HG02885 (cell line): ENCODE data around the gene NCOA3.
"Not testable (repeated sequence)": the region's sequence is repeated elsewhere in the genome, so short reads cannot be mapped to it uniquely, and the experiment has no call there.

Source experiments
- ATAC-seq: cut with Tn5 transposase; IDR thresholded peaks from one replicate; pipeline ENCODE4 v1.9.1; 2021; ENCODE audit warnings: mild to moderate bottlenecking; ENCODE audit not compliant: unreplicated experiment, poor library complexity

NCOA3 gene

GRCh38 chr20:47501482-47502270 is at the start of gene NCOA3:
TSS of gene NCOA3 (plus strand) at chr20:47501887. CDS start at chr20:47622248, 120,361 bp downstream.
- peak; percentile 84 for ATAC-seq

- no peak for ATAC-seq
Measured at GRCh38 chr20:47452736-47453161, 48.9 kb upstream of the NCOA3 start.

DNA sequence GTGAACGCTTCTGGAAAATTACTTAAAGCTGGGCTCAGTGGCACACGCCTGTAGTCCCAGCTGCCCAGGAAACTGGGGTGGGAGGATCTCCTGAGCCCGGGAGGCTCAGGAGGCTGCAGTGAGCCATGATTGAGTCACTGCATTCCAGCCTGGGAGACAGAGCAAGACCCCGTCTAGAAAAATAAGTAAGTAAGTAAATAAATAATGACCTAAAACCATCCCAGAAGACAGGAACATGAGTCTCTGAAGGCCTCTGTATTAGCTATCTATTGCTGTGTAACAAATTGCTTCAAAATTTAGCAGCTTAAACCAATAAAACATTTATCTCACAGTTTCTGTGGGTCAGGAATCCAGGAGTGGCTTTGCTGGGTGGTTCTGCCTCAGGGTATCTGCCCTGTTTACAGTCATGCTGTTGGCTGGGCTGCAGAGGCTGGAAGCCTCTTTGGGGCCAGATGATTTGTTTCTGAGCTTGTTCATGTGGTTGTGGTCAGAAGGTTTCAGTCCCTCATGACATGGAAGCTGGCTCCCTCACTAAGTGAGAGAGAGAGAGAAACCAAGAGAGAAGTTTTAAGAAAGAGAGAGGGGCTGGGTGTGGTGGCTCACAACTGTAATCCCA is 48.4 kb upstream of the NCOA3 start:
- ATAC-seq, result peak; percentile 91

DNA sequence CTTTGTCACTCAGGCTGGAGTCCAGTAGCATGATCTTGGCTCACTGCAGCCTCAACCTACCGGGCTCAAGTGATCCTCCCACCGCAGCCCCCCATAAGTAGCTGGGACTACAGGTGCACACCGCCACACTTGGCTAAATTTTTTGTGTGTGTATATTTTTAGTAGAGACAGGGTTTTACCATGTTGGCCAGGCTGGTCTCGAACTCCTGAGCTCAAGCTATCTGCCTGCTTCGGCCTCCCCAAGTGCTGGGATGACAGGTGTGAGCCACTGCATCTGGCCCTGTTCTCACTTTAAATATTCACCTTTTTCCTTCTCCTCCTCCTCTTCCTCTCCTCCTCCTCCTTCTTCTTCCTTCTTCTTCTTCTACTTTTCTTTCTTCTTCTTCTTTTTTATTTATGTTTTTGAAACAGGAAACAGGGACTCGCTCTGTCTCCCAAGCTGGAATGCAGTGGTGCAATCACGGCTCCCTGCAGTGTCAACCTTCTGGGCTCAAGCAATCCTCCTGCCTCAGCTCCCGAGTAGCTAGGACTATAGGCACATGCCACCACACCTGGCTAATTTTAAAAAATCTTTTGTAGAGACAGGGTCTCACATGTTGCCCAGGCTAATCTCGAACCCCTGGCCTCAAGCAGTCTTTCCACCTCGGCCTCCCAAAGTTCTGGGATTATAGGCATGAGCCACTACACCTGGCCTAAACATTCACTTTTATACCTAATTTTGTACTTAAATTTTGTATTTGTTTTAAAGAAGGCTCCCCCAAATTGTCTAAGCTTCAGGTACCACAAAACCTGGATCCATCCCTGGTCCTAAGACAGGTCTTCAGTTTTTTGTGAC is 47.2 kb upstream of the NCOA3 start:
- no peak for ATAC-seq

DNA sequence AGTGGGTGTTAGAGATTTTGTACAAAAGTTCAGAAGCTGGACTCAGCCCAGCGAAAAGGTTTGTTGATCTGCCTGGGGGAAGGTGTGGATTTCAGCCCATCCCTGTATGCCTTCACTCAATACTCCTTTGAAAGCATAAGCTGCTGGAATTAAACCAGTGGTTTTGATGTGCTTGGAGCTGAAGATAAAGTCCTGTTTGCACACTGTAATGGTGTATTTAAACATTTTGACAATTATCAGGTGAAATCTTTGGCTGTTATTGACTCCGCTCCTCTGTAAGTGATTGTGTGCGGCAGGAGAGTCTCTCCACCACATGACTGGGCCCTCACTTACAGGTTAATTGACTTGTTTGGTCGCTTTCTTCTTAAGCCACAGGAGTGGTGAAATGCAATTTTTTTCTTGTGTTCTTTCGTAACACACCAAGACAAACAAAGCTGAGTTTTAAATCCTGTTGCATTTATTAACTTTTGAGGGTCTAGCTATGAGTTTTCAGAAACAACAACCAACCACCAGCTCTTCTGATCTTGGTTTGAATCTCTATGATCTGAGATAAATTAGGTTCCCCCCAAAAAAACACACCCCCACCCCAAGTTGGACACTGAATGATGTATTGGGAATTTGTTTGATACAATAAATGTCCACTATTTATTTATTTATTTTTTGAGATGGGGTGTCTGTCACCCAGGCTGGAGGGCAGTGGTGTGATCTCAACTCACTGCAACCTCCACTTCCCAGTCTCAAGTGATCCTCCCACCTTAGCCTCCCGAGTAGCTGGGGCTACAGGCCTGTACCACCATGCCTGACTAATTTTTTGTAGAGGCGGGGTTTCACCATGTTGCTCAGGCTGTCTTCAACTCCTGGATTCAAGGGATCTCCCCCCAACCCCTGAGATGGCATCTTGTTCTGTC is 46.3 kb upstream of the NCOA3 start:
- ATAC-seq, result no peak

DNA sequence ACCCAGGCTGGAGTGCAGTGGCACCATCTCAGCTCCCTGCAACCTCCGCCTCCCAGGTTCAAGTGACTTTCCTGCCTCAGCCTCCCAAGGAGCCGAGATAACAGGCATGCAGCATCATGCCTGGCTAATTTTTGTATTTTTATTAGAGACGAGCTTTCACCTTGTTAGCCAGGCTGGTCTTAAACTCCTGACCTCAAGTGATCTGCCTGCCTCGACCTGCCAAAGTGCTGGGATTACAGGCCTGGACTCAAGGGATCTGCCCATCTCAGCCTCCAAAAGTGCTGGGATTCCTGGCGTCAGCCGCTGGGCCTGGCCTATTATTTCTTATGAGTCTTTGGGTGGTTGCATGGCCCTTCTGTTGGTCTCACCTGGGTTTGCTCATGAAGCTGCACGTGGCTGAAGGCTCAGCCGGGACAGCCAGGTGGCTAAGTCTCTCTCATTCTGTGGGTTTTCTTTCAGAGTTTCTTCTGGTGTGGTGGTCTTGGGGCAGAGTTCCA is 45.6 kb upstream of the NCOA3 start:
- no peak for ATAC-seq

- ATAC-seq, result no peak
Measured at GRCh38 chr20:47456952-47457724, 44.5 kb upstream of the NCOA3 start.

DNA sequence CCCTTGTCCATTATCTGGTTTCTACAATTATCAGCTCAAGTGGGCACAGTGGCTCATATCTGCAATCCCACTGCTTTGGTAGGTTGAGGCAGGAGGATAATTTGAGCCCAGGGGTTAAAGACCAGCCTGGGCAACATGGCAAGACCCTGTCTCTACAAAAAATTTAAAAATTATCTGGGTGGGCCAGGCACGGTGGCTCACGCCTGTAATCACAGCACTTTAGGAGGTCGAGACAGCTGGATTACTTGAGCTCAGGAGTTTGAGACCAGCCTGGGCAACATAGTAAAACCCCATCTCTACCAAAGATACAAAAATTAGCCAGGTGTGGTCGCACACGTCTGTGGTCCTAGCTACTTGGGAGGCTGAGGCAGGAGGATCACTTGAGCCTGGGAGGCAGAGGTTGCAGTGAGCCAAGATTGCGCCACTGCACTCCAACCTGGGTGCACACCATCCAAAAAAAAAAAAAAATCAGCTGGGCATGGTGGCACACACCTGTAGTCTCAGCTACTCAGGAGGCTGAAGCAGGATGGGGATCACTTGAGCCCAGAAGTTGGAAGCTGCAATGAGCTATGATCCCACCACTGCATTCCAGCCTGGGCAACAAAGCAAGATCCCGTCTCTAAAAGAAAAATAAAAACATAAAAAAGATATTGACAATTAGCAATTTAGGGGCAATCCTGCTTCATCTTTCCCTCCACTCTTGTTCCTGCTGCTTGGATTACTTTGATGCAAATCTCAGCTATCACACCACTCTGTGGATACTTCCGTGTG is 43.2 kb upstream of the NCOA3 start:
- ATAC-seq, result not testable (repeated sequence)

DNA sequence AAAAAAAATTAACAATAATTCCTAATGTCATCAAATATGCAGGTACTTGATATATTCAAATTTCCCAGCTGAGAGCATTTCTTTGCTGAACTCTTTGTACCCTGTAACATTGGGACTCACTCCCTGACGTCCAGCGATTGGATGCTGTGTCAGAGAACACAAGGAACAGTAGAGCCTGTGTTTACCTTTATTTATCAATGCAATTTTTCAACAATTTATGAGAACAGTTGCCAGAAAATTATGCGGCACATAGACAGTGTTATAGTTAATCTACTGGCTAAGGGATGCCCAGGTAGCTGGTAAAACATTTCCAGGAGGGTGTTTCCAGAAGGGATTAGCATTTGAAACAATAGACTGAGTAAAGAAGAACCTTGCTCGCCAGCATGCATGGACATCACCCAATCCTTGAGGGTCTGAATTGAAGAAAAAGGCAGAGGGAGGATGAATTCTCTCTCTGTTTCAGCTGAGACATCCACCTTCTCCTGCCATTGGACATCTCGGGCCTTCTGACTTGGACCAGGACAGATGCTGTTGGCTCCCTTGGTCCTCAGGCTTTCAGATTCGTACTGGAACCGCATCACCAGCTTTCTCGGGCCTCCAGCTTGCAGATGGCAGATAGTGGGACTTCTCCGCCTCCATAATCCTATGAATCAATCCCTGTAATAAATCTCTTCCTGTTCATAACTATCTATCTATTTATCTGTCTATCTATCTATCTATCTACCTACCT is 42.2 kb upstream of the NCOA3 start:
- ATAC-seq, result no peak

DNA sequence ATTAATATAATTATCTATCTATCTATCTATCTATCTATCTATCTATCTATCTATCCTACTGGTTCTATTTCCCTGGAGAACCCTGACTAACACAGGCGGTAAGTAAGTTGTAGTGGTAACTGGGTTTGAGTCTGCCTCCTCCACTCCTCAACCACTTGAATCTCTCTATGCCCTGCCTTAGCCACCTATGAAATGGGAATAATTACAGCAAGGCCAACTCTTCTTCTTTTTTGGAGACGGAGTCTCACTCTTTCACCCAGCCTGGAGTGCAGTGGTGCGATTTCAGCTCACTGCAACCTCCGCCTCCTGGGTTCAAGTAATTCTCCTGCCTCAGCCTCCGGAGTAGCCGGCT is 41.0 kb upstream of the NCOA3 start:
- ATAC-seq, result not testable (repeated sequence)

- ATAC-seq, result no peak
Measured at GRCh38 chr20:47461120-47461685, 40.5 kb upstream of the NCOA3 start.

GRCh38 chr20:47461906-47462305 is 39.8 kb upstream of the NCOA3 start:
- ATAC-seq, result not testable (repeated sequence)

DNA sequence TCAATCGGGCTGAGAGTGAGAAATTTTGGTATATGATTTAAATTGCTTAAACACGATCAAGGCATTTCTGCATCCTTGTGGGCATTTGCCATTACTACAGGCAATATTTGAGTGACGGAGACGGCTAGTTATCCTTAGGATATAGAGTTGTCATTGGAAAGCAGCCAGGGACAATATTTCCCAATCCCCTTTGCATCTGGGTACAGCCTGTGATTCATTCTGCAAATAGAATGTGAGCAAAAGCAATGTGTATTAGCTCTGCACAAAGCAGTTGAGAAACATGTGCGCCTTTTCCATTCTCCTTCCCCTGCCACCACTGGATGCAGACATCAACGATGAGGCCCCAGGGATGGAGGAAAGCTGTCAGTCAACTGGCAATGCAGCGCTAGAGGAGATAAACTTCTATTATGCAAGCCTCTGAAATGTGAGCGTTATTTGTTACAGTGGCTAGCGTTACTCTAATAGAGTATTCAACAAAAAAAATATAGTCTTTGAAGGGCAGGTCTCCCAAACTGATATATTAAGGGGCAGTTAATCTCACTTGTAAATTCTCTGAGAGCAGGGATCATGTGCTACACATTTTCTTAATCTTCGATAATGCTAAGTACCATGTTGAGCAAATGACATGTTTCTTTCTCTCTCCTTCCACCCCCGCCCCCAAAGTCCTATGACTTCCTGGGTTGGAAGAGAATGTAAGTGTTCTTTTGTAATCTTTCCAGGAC is 37.1 kb upstream of the NCOA3 start:
- ATAC-seq, result no peak

DNA sequence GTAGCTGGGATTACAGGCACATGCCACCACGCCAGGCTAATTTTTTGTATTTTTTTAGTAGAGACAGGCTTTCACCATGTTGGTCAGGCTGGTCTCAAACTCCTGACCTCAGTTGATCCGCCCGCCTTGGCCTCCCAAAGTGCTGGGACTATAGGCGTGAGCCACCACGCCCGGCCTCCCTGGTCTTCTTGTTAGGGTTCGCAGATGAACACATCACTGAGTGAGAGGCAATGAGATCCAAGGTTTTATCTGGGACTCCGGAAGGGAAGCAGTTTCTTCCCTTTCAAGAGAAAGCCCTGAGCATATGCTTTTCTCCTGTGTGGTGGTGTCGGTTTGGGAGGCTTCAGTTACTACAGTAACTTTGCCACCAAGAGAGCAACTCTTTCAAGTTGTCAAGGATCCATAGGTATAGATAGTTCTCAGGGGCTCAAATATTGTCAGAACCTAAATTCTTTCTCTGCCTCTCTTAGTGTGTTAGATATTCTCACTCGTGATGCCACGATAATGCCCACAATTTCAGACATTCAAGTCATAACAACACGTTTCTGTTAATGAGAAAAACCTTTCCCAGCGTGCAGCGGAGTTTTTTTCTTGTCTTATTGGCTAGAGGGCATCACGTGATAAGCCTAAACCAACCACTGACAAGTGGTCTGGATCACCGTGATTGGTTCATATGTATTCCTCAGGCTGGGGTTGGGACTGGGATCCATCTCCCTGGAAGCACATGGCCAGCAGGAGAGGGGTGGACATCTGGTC is 36.2 kb upstream of the NCOA3 start:
- ATAC-seq, result no peak

DNA sequence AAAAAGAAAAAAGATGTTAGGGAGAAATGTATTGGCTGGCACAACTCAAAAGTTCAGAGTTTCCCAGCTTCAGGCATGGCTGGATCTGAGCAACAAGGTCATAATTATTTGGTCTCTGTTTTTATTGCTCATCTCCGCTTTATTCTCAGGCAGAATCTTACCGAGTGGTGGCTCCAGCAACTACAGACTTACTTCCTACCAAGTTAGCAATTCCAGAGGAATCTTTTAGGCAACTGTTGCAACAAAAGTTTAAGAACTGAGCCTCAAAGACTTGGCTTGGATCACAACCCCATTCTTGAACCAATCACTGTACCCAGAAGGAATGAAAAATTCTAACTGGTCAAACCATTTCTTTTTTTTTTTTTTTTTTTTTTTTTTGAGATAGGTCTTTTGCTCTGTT is 35.5 kb upstream of the NCOA3 start:
- no peak for ATAC-seq
